Right cardiac atrium (tissue), 5 donors: ENCODE data around the gene CEP63. TPM values are rescaled to one million over a fixed set of nuclear protein-coding genes. Genes with fewer than 3 reads are reported as not detected.

Experiments
- ATAC-seq, 2 donors: fragments of 200-7000 bp; cut with Tn5 transposase; one replicate each; pipeline versions ENCODE4 v1.8.0 to v1.9.1; 2020; ENCODE audit warnings: moderate library complexity in 2 of 2, mild to moderate bottlenecking in 1 of 2
- DNase-seq, 3 donors: peaks; one replicate each; pipeline ENCODE4 v3.0.0-alpha.2; 2020
- H3K27ac ChIP-seq: one replicate; pipeline ENCODE4 v1.5.1; 2013; ENCODE audit warnings: mild to moderate bottlenecking, low read length, control low read depth, moderate library complexity
- H3K27me3 ChIP-seq: one replicate; pipeline ENCODE4 v1.6.1; 2013; ENCODE audit not compliant: control insufficient read depth, insufficient read depth
- H3K4me1 ChIP-seq: one replicate; pipeline ENCODE4 v1.6.1; 2013; ENCODE audit warnings: low read length; ENCODE audit not compliant: control insufficient read depth, insufficient read depth
- H3K4me3 ChIP-seq: one replicate; pipeline ENCODE4 v1.5.1; 2013; ENCODE audit warnings: low read length, control low read depth
- H3K9me3 ChIP-seq: one replicate; pipeline ENCODE4 v1.6.1; 2013; ENCODE audit warnings: low read length; ENCODE audit not compliant: control insufficient read depth
- WGBS: extraction: QIAGEN DNeasy Blood & Tissue Kit; methylation state at CpG from one replicate; pipeline ENCODE4 v1.1.7; 2013; 5-methylcytosine and 5-hydroxymethylcytosine counted together
- intact Hi-C, 4 donors: fragments of 100-400 bp; cut with DNase I; formaldehyde crosslinking; loops; one replicate each; pipeline versions ENCODE4 v1.11.0 to v1.14.0; 2022 to 2023
- polyA plus RNA-seq: library from polyadenylated mRNA; stranded (reverse); fragments of 200-250 nt; gene quantifications from one replicate; pipeline ENCODE4 v1.2.3, GENCODE V29; 2013
- total RNA-seq, 4 donors: library from RNA; stranded (reverse); fragmentation: NEBNext Ultra II Directional; extraction: Animal tissue kit (Norgen Biotek cat#: 25700); gene quantifications; one replicate each; pipeline ENCODE4 v1.2.1, GENCODE V29; 2021
- donor health status: healthy with polysubstance abuse.
- donor health status: DM: no; HTN: yes; CAD: no.
- donor health status: DM: no; HTN: no; CAD: no.
- donor health status: DM: no; HTN: yes; CAD: no; lungs with severe emphysema.
- donor health status: DM: yes; HTN: yes; CAD: no.

CEP63 gene
- total and polyA plus RNA-seq, 5 donors = 31.3 to 41.6 (median 38.1) TPM

DNA sequence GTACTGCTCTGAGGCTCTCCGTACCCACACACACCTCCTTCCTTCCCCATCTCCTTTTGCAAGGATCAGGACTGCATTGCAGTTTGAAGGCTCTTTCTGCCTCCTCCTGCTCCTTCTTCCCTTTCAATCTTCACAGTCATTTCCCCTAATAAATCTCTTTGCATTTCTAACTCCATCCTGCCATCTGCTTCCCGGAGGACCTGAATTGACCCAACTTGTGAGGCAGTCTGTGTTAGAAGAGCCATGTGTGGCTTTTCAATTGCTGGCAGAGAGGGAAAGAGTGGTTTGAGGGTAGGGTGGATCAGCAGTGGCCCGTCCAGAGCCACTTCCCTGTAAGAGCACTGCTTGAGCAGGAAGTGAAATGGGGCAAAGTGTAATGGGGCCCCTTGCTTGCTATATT is 35.9 kb upstream of the CEP63 start:
- ATAC-seq (no peak), DNase-seq (no peak)
- Histone ChIP-seq H3K4me3 (no peak overlapping the region), H3K4me1 (peaks cover 16% of the 10 kb centered on the region), H3K9me3 (no peaks in the 10 kb centered on the region), H3K27me3 (no peaks in the 10 kb centered on the region), H3K27ac (no peak overlapping the region)
- WGBS = 68% methylated on average over 3 of the region's 3 CpGs
- intact Hi-C loops = no loop called here

DNA sequence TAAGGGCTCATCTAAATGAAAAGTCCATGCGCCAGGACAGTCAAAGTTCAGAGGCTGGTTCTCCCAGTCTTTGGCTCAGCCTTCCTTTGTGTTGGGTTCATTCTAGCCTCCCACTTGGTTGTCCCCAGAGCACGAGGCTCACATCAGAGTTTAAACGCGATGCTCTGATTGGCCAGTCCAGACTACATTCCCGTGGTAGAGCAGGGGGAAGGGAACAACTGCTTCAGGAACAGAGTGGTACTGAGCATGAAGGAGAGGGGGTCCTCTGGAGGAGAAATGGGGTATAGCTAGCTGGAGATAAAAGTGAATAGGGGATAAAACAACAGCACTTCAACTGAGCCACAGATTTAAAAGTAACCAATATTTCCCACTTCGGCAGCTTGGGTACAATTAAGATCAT is 32.2 kb upstream of the CEP63 start:
- Histone ChIP-seq H3K4me1 (no peaks in the 10 kb centered on the region), H3K4me3 (no peak overlapping the region), H3K9me3 (no peaks in the 10 kb centered on the region), H3K27ac (no peak overlapping the region), H3K27me3 (no peaks in the 10 kb centered on the region)
- intact Hi-C loops = no loop called here
- 56% methylated on average over 6 of the region's 6 CpGs for whole genome bisulfite sequencing
- DNase-seq = no peak
- peak in 1 of 2 donors; percentile 12 for ATAC-seq

DNA sequence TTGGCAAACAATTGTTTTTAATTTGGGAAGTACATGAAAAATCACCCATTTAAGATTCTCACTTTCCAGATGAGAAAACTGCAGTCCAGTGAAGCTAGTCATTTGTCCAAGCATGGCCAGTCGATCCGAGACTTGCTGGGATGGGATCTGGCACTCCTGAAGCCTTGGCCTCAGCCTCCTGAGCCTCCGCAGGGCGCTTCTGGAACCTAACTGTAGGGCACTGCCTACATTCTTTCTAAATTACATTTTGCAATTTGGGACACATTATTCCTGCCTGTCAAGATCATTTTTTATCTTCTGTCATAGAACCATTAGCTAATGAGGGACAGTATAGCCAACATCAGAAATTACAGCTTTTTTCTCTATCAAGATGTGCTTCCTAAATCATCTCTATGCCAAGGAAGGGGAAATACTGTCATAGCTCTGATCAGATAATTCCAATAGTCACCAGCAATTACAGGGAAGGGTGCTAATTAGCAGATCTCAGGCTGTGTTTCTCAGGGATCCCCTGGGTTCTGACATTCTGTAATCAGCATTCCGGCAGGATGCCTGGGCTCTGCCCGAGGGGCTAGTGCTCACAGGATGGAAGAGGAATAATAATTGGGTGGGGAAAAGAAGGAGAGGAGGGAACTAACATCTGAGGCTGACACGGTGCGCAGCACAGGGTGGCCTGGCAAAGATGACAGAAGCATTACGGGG is 28.3 kb upstream of the CEP63 start:
- no peak overlapping the region for H3K4me3 ChIP-seq
- no peak for DNase-seq
- peaks cover 4% of the 10 kb centered on the region for H3K4me1 ChIP-seq
- H3K27ac ChIP-seq = peak overlapping the region; percentile 29
- H3K9me3 ChIP-seq = no peaks in the 10 kb centered on the region
- intact Hi-C loops = no loop called here
- no peak for ATAC-seq
- no peaks in the 10 kb centered on the region for H3K27me3 ChIP-seq
- WGBS = 74% methylated on average over 9 of the region's 9 CpGs

DNA sequence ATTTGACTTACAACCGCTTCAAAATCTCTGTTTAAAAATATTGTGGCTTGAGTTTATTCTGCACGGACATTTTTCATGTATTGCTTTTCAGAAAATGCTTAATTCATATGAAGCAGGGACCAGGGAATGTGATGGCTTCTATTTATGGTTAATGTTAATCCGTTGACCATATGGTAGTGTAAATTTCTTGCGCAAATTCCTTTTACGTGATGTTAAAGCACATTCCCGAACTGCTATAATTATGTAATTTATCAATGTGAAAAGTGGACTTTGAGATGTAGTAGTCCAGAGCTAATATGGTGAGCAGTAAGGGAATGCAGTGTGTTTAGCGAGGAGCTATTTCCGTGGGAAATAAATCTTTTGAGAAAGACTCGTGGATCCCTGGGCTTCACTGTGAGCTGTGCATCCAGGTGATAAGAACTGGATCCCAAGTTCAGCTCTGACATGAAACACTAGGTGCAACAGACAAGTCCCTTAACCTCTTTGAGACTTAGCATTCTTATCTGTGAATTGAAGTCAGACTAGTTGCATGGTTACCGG is 27.4 kb upstream of the CEP63 start:
- no peak for DNase-seq
- no peak for ATAC-seq
- Histone ChIP-seq H3K27me3 (no peaks in the 10 kb centered on the region), H3K4me3 (no peak overlapping the region), H3K4me1 (peaks cover 4% of the 10 kb centered on the region), H3K9me3 (no peaks in the 10 kb centered on the region), H3K27ac (no peak overlapping the region)
- WGBS = 90% methylated on average over 10 of the region's 10 CpGs
- intact Hi-C loops = no loop called here

DNA sequence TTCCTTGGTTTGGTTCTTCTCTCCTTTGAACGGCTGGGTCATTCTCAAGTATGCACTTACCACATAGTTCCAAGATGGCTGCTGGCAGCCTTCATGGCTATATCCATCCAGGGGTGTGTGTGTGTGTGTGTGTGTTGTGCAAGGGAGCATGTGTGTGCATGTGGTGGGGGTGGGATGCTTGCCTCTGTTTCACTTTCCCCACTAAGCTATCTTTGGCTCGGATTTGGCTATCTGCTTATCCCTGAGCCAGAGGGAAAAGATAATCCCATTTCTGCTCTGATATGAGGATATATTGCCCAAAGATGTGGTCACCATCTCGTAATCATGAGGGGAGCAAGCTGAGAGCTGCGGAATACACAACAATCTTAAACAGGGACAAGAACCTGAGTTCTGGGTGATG is 26.3 kb upstream of the CEP63 start:
- peak overlapping the region; percentile 42 for H3K27ac ChIP-seq
- H3K27me3 ChIP-seq = no peaks in the 10 kb centered on the region
- DNase-seq (peak in 2 of 3 donors; percentile 75 to 80), ATAC-seq (peak; percentile 48 to 52)
- intact Hi-C loops = no loop called here
- H3K9me3 ChIP-seq = no peaks in the 10 kb centered on the region
- 61% methylated on average over 4 of the region's 4 CpGs for WGBS
- no peak overlapping the region for H3K4me3 ChIP-seq
- H3K4me1 ChIP-seq = peaks cover 4% of the 10 kb centered on the region

GRCh38 chr3:134460965-134461364 is 24.9 kb upstream of the CEP63 start:
- Histone ChIP-seq H3K27me3 (no peaks in the 10 kb centered on the region), H3K4me1 (peaks cover 6% of the 10 kb centered on the region), H3K27ac (no peak overlapping the region), H3K9me3 (no peaks in the 10 kb centered on the region), H3K4me3 (no peak overlapping the region)
- ATAC-seq = no peak
- intact Hi-C loops = loop anchor here in 1 of 4 donors (5.0 kb wide), 1 partner anchor 89 kb away; the partner anchor contains the start of gene AMOTL2
- 47% methylated on average over 2 of the region's 2 CpGs for WGBS
- no peak for DNase-seq

- H3K27ac ChIP-seq = peak overlapping the region; percentile 94
- peak; percentile 20 to 34 for ATAC-seq
- no peaks in the 10 kb centered on the region for H3K9me3 ChIP-seq
- DNase-seq = no peak
- WGBS = 33% methylated on average over 5 of the region's 5 CpGs
- H3K4me3 ChIP-seq = no peak overlapping the region
- no peaks in the 10 kb centered on the region for H3K27me3 ChIP-seq
- H3K4me1 ChIP-seq = peaks cover 6% of the 10 kb centered on the region
- intact Hi-C loops = loop anchor here in 1 of 4 donors (5.0 kb wide), 1 partner anchor 90 kb away; the partner anchor contains the start of gene AMOTL2
Observed at GRCh38 chr3:134462331-134462941, 23.4 kb upstream of the CEP63 start.

DNA sequence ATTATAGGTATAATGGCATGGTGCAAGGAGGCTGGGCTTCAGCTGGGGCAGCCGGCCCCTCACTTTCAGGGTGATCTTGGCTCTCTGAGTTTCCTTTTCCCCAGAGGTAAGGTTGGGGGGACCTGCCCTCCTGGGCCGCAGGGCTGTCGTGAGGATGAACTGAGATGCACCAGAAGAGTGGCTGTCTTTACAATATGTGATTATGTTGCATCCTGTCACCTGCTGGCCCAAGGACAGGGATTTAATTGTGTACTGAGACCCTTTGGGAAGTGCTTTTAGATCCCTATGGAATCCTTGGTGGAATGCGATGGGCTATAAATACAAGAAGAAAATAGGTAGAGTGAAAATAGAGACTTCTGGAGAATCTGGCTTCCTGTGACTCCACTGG is 22.2 kb upstream of the CEP63 start:
- WGBS = 64% methylated on average over 4 of the region's 4 CpGs
- H3K4me3 ChIP-seq = no peak overlapping the region
- peaks cover 6% of the 10 kb centered on the region for H3K4me1 ChIP-seq
- no peaks in the 10 kb centered on the region for H3K9me3 ChIP-seq
- no peaks in the 10 kb centered on the region for H3K27me3 ChIP-seq
- ATAC-seq = peak in 1 of 2 donors; percentile 3
- intact Hi-C loops = loop anchor here in 1 of 4 donors (5.0 kb wide), 1 partner anchor 91 kb away; the partner anchor contains the start of gene AMOTL2
- peak in 1 of 3 donors; percentile 49 for DNase-seq
- H3K27ac ChIP-seq = peak overlapping the region; percentile 44

GRCh38 chr3:134464064-134464688 is 21.7 kb upstream of the CEP63 start:
- H3K4me3 ChIP-seq = no peak overlapping the region
- peaks cover 6% of the 10 kb centered on the region for H3K4me1 ChIP-seq
- no peaks in the 10 kb centered on the region for H3K9me3 ChIP-seq
- DNase-seq (peak; percentile 77 to 92 (median 91)), ATAC-seq (peak; percentile 71 to 80)
- 43% methylated on average over 13 of the region's 13 CpGs for WGBS
- no peaks in the 10 kb centered on the region for H3K27me3 ChIP-seq
- intact Hi-C loops = loop anchor here in 1 of 4 donors (5.0 kb wide), 1 partner anchor 92 kb away; the partner anchor contains the start of gene AMOTL2
- H3K27ac ChIP-seq = peak overlapping the region; percentile 40

DNA sequence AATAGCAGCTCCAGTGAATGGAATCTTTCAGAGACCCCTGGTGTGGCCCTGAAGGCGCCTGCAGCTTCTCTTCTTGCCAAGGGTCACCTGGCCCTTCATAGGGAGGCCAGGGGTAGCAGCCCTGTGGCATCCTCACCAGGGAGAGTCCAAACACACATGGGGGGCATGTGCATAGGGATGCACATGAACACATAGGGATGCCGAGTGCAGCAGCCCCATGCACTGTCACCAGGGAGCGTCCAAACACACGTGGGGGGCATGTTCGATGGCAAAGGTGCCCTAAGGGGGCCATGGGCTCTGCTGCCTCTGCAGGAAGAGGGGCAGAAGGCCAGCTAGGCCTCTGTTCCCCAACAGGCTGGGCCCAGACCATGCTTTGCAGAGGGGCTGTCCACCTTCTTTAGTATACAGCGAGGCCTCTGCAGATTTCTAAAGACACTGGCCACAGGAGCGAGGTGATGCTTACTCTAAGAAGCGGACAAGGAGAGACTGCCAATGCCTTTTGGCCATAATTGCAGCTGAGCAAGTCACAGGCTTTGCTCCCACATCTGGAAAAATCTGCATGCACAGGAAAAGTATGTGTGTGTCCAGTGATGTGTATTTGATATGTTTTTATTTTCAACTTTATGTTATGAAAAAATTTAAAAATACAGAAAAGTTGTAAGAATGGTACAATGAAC is 21.0 kb upstream of the CEP63 start:
- intact Hi-C loops = loop anchor here in 1 of 4 donors (5.0 kb wide), 1 partner anchor 93 kb away; the partner anchor contains the start of gene AMOTL2
- peak in 1 of 2 donors; percentile 4 for ATAC-seq
- 65% methylated on average over 8 of the region's 8 CpGs for WGBS
- H3K4me1 ChIP-seq = peaks cover 6% of the 10 kb centered on the region
- peak overlapping the region; percentile 40 for H3K27ac ChIP-seq
- DNase-seq = no peak
- H3K27me3 ChIP-seq = no peaks in the 10 kb centered on the region
- no peak overlapping the region for H3K4me3 ChIP-seq
- no peaks in the 10 kb centered on the region for H3K9me3 ChIP-seq
